Small intestine (tissue), 7 donors: ENCODE results near the gene CMPK1. TPM values are rescaled to one million over a fixed set of nuclear protein-coding genes. Genes with fewer than 3 reads are reported as not detected.
"Not testable (repeated sequence)": the region's sequence is repeated elsewhere in the genome, so short reads cannot be mapped to it uniquely, and the experiment has no call there.

ENCODE experiments used
- DNase-seq, 2 donors: peaks; one replicate each; pipeline versions ENCODE4 v3.0.0 to v3.0.0-alpha.2; 2013
- FAIRE-seq: peaks from 2 replicates; lab custom pipeline; 2012; peaks lifted over from hg19 to GRCh38; lab: Jason Lieb, UNC
- H3K27ac ChIP-seq, 3 donors: one replicate each; pipeline ENCODE4 v1.5.1; 2013; ENCODE audit warnings: low read length in 2 of 3, mild to moderate bottlenecking in 2 of 3, control low read depth in 1 of 3, inconsistent platforms in 1 of 3, low read depth in 1 of 3, moderate library complexity in 1 of 3
- H3K27me3 ChIP-seq, 3 donors: one replicate each; pipeline ENCODE4 v1.6.1; 2013; ENCODE audit warnings: low read length in 3 of 3, inconsistent platforms in 1 of 3; ENCODE audit not compliant: control insufficient read depth in 3 of 3, insufficient read depth in 3 of 3
- H3K36me3 ChIP-seq, 3 donors: one replicate each; pipeline ENCODE4 v1.6.1; 2013; ENCODE audit warnings: low read length in 3 of 3, inconsistent platforms in 1 of 3, low read depth in 1 of 3, mild to moderate bottlenecking in 1 of 3, moderate library complexity in 1 of 3; ENCODE audit not compliant: control insufficient read depth in 3 of 3, insufficient read depth in 2 of 3
- H3K4me1 ChIP-seq, 3 donors: one replicate each; pipeline ENCODE4 v1.6.1; 2013; ENCODE audit warnings: low read length in 2 of 3, inconsistent platforms in 1 of 3, low read depth in 1 of 3, mild to moderate bottlenecking in 1 of 3, moderate library complexity in 1 of 3; ENCODE audit not compliant: control insufficient read depth in 3 of 3, insufficient read depth in 2 of 3
- H3K4me3 ChIP-seq, 3 donors: one replicate each; pipeline ENCODE4 v1.5.1; 2013; ENCODE audit warnings: low read length in 3 of 3, control low read depth in 1 of 3, inconsistent platforms in 1 of 3, low read depth in 1 of 3, mild to moderate bottlenecking in 1 of 3, moderate library complexity in 1 of 3
- H3K9me3 ChIP-seq, 2 donors: one replicate each; pipeline ENCODE4 v1.6.1; 2013; ENCODE audit warnings: low read depth in 1 of 2, low read length in 1 of 2; ENCODE audit not compliant: control insufficient read depth in 2 of 2, insufficient read depth in 1 of 2
- WGBS, 3 donors: extraction: QIAGEN DNeasy Blood & Tissue Kit; methylation state at CpG; one replicate each; pipeline ENCODE4 v1.1.7; 2013; 5-methylcytosine and 5-hydroxymethylcytosine counted together
- polyA plus RNA-seq, 4 donors: library from polyadenylated mRNA; stranded (reverse) in 3 of 4; unstranded in 1 of 4; fragments of 200-250 nt in 3 of 4; fragments of 120-200 nt in 1 of 4; gene quantifications; one replicate each; pipeline versions ENCODE4 v1.2.1 to v1.2.3, GENCODE V29; 2013
- donor health status: healthy with polysubstance abuse.
- donor health status: control.
- donor health status: control.
- donor health status: Bipolar disorder and iron deficiency.
- donor health status: healthy.

CMPK1 gene
- polyA plus RNA-seq, 4 donors: 130 to 257 (median 165) TPM

- Histone ChIP-seq H3K4me1 (no peaks in the 10 kb centered on the region), H3K27me3 (no peaks in the 10 kb centered on the region), H3K9me3 (no peaks in the 10 kb centered on the region), H3K27ac (peak within 1 kb of the TSS; percentile 74 to 96 (median 88)), H3K4me3 (peak within 1 kb of the TSS; percentile 71 to 82 (median 71)), H3K36me3 (no peaks in the 10 kb centered on the region)
- peak; percentile 23 for FAIRE-seq
- WGBS, 3 donors: 0 to 1% (median 1%) methylated on average over 54 of the region's 54 CpGs
- peak; percentile 99 to 100 for DNase-seq
These were observed 19.5 kb upstream of the CMPK1 start, which contains the start of gene STIL for GRCh38 chr1:47313915-47314664. TSS of gene STIL (minus strand) at chr1:47314147. CDS start at chr1:47310319, 3,828 bp downstream.

DNA sequence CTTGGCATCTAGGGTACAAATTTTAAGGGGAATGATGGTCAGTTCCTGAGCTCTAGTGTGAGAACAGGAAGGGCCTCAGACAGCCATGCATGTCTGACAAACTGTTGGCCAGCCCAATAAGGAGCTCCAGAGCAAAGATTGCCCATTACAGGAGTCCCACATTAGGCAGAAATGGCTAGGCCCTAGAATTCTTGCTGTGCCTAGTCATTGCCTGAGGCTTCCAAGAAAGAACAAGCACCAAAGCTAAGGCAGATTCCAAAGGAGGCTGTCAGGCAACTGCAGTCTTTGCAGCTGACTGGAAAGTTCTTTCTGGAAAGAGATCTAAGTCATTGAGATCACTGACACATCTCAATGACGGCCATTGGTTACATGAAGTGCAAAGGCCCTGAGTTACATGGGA lies 15.7 kb upstream of the CMPK1 start:
- Histone ChIP-seq H3K27me3 (no peaks in the 10 kb centered on the region), H3K4me1 (no peaks in the 10 kb centered on the region), H3K36me3 (no peaks in the 10 kb centered on the region), H3K27ac (no peak overlapping the region), H3K9me3 (no peaks in the 10 kb centered on the region), H3K4me3 (no peak overlapping the region)
- FAIRE-seq (no peak), DNase-seq (no peak)
- 87 to 90% (median 89%) methylated on average over 1 of the region's 1 CpG for WGBS, 3 donors

DNA sequence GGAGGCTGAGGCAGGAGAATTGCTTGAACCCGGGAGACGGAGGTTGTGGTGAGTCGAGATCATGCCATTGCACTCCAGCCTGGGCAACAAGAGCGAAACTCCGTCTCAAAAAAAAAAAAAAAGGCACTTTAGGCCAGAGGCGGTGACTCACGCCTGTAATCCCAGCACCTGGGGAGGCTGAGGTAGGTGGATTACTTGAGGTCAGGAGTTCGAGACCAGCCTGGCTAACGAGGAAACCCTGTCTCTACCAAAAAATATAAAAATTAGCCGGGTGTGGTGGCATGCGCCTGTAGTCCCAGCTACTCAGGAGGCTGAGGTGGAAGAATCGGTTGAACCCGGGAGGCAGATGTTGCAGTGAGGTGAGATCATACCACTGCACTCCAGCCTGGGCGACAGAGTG lies 13.6 kb upstream of the CMPK1 start:
- H3K27ac ChIP-seq, H3K27me3 ChIP-seq, FAIRE-seq, DNase-seq, H3K9me3 ChIP-seq, H3K4me1 ChIP-seq, H3K4me3 ChIP-seq, H3K36me3 ChIP-seq: not testable (repeated sequence)
- 91 to 95% (median 92%) methylated on average over 14 of the region's 14 CpGs for WGBS, 3 donors

GRCh38 chr1:47323599-47324031 lies 10.0 kb upstream of the CMPK1 start:
- H3K4me3 ChIP-seq: no peak overlapping the region
- peak; percentile 10 for FAIRE-seq
- peak overlapping the region; percentile 61 to 82 (median 62) for H3K27ac ChIP-seq
- no peaks in the 10 kb centered on the region for H3K9me3 ChIP-seq
- DNase-seq: peak; percentile 87 to 96
- no peaks in the 10 kb centered on the region for H3K27me3 ChIP-seq
- peaks cover 0 to 4% (median 0%) of the 10 kb centered on the region in 3 donors for H3K4me1 ChIP-seq
- 17 to 29% (median 17%) methylated on average over 1 of the region's 1 CpG for WGBS, 3 donors
- H3K36me3 ChIP-seq: no peaks in the 10 kb centered on the region

DNA sequence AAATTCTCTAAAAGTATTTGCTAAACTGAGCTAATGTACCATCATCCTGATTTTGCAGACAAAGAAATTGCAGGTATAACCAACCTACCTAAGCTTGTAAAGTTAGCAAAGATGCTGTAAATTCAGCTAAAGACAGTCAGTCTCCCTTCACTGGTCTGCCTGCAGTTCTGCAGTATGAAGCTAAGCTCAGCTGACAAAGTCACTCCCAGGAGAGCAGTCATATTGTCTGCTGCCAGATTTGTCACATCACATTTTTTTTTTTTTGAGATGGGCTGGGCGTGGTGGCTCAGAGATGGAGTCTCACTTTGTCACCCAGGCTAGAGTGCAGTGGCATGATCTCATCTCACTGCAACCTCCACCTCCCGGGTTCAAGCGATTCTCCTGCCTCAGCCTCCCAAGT lies 8.9 kb upstream of the CMPK1 start:
- peak; percentile 21 to 38 for DNase-seq
- H3K27ac ChIP-seq: peak overlapping the region; percentile 62 to 70 (median 69)
- FAIRE-seq: no peak

GRCh38 chr1:47325528-47325927 lies 8.1 kb upstream of the CMPK1 start:
- no peak overlapping the region for H3K4me3 ChIP-seq
- peaks cover 0 to 4% (median 0%) of the 10 kb centered on the region in 3 donors for H3K4me1 ChIP-seq
- H3K27me3 ChIP-seq: no peaks in the 10 kb centered on the region
- no peaks in the 10 kb centered on the region for H3K9me3 ChIP-seq
- peak overlapping the region; percentile 26 to 80 (median 70) for H3K27ac ChIP-seq
- no peaks in the 10 kb centered on the region for H3K36me3 ChIP-seq
- FAIRE-seq: no peak
- 27 to 70% (median 53%) methylated on average over 2 of the region's 2 CpGs for WGBS, 3 donors
- peak; percentile 59 to 85 for DNase-seq

More for the DNA sequence above, 8.9 kb upstream of the CMPK1 start:
- Histone ChIP-seq H3K36me3 (no peaks in the 10 kb centered on the region), H3K27me3 (no peaks in the 10 kb centered on the region), H3K9me3 (no peaks in the 10 kb centered on the region), H3K4me1 (peaks cover 0 to 4% (median 0%) of the 10 kb centered on the region in 3 donors), H3K4me3 (no peak overlapping the region)
- WGBS, 3 donors: 55 to 82% (median 69%) methylated on average over 3 of the region's 3 CpGs

GRCh38 chr1:47326271-47326670 lies 7.3 kb upstream of the CMPK1 start:
- 71 to 94% (median 89%) methylated on average over 2 of the region's 2 CpGs for WGBS, 3 donors
- Histone ChIP-seq H3K4me1 (peaks cover 0 to 4% (median 0%) of the 10 kb centered on the region in 3 donors), H3K9me3 (no peaks in the 10 kb centered on the region), H3K27me3 (no peaks in the 10 kb centered on the region), H3K4me3 (no peak overlapping the region), H3K36me3 (peaks cover 0 to under 1% (median 0%) of the 10 kb centered on the region in 3 donors), H3K27ac (peak overlapping the region in 2 of 3 donors; percentile 70 to 80)
- DNase-seq (no peak), FAIRE-seq (no peak)

- H3K9me3 ChIP-seq: no peaks in the 10 kb centered on the region
- no peaks in the 10 kb centered on the region for H3K27me3 ChIP-seq
- 89 to 96% (median 96%) methylated on average over 3 of the region's 3 CpGs for WGBS, 3 donors
- H3K4me1 ChIP-seq: peaks cover 0 to 18% (median 3%) of the 10 kb centered on the region in 3 donors
- FAIRE-seq: no peak
- H3K27ac ChIP-seq: no peak overlapping the region
- H3K36me3 ChIP-seq: peaks cover 0 to 2% (median 0%) of the 10 kb centered on the region in 3 donors
- H3K4me3 ChIP-seq: no peak overlapping the region
- DNase-seq: no peak
These were observed 4.6 kb upstream of the CMPK1 start for GRCh38 chr1:47328992-47329391.
